NT2/D1 (cell line): Measurements from ENCODE around the gene ARL6IP6.

Experiments used
- SUZ12 ChIP-seq: IDR thresholded peaks from 2 replicates; pipeline ENCODE4 v1.6.1; 2011; ENCODE audit not compliant: insufficient read length, insufficient read depth; ENCODE audit errors: extremely low read depth
- YY1 ChIP-seq: IDR thresholded peaks from 2 replicates; pipeline ENCODE4 v1.6.1; 2011; ENCODE audit not compliant: insufficient read length, insufficient read depth
- ZNF274 ChIP-seq: IDR thresholded peaks from 2 replicates; pipeline ENCODE4 v1.6.1; 2011; ENCODE audit warnings: mild to moderate bottlenecking, low read depth, low read length

DNA sequence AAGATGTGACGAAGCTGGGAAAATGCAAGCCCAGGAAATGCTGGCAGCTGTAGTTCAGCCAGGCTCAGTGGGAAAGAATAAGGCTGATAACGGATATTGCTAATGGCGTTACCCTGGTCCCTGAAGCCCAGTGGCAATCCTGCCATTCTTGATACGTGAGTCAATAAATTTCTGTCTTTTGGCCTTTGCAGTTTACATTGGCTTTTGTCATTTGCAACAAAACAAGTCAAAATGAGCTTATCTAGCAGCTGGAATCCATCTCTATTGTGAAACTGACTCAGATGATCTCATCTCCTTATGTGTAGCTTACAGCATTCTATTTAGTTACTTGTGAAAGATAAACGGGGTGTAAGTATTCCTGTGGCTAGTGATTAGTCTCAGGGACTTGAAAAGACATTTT lies 43.8 kb downstream of the ARL6IP6 start:
- TF ChIP-seq YY1 (no peak), ZNF274 (no peak), SUZ12 (no peak)
